HTR-8/SVneo (cell line): Measurements from ENCODE around the gene HOXA11.
A peak's percentile ranks its signal among the peaks of the same experiment; 100 is the strongest.

ENCODE experiments used
- DNase-seq: peaks from one replicate; pipeline ENCODE4 v3.0.0; 2011; ENCODE audit warnings: low spot score, mixed read lengths; ENCODE audit not compliant: insufficient read length
- FAIRE-seq: peaks from 2 replicates; lab custom pipeline; 2011; peaks lifted over from hg19 to GRCh38; lab: Jason Lieb, UNC

HOXA11 gene

GRCh38 chr7:27207348-27207985 lies 22.4 kb upstream of the HOXA11 start:
- DNase-seq = no peak
- FAIRE-seq = no peak

GRCh38 chr7:27205325-27206280 lies 20.6 kb upstream of the HOXA11 start:
- no peak for FAIRE-seq
- no peak for DNase-seq

GRCh38 chr7:27204851-27205322 lies 19.9 kb upstream of the HOXA11 start:
- FAIRE-seq (no peak), DNase-seq (no peak)

- no peak for FAIRE-seq
- no peak for DNase-seq
Measured at GRCh38 chr7:27203964-27204594, 19.0 kb upstream of the HOXA11 start.

GRCh38 chr7:27203365-27203953 lies 18.4 kb upstream of the HOXA11 start:
- FAIRE-seq = no peak

GRCh38 chr7:27202862-27203134 lies 17.8 kb upstream of the HOXA11 start:
- DNase-seq (no peak), FAIRE-seq (no peak)

More at GRCh38 chr7:27203365-27203953, 18.4 kb upstream of the HOXA11 start:
- DNase-seq = no peak

- DNase-seq (no peak), FAIRE-seq (no peak)
Measured at GRCh38 chr7:27202018-27202861, 17.2 kb upstream of the HOXA11 start.

GRCh38 chr7:27201580-27202017 lies 16.6 kb upstream of the HOXA11 start:
- FAIRE-seq (no peak), DNase-seq (no peak)

- DNase-seq (no peak), FAIRE-seq (peak; percentile 82)
Measured at GRCh38 chr7:27200761-27201579, 15.9 kb upstream of the HOXA11 start.

GRCh38 chr7:27199849-27200760 lies 15.1 kb upstream of the HOXA11 start, which contains the start of gene HOXA13:
Gene HOXA13, minus strand, starts transcription at chr7:27200091. Its CDS starts 14 bp downstream, at chr7:27200077.
- FAIRE-seq (peak; percentile 93), DNase-seq (peak; percentile 72)

- DNase-seq = no peak
- FAIRE-seq = no peak
Measured at GRCh38 chr7:27198871-27199801, 14.1 kb upstream of the HOXA11 start.

GRCh38 chr7:27198138-27198841 lies 13.3 kb upstream of the HOXA11 start:
- peak; percentile 36 for FAIRE-seq
- no peak for DNase-seq

- no peak for FAIRE-seq
Measured at GRCh38 chr7:27197137-27198042, 12.4 kb upstream of the HOXA11 start.

GRCh38 chr7:27196287-27196767 lies 11.3 kb upstream of the HOXA11 start:
- FAIRE-seq = no peak
- DNase-seq = no peak

More at GRCh38 chr7:27197137-27198042, 12.4 kb upstream of the HOXA11 start:
- no peak for DNase-seq
